Stimulated activated CD8-positive, alpha-beta memory T cell treated with anti-CD3 and anti-CD28 coated beads, Interleukin-15, amount 100 ng/mL, for 1 hour (primary cell): Measurements from ENCODE around the gene GYG2.
"Not testable (repeated sequence)": the region's sequence is repeated elsewhere in the genome, so short reads cannot be mapped to it uniquely, and the experiment has no call there.

ENCODE experiments used
- DNase-seq: peaks from one replicate; pipeline ENCODE4 v3.0.0-alpha.2; 2020; ENCODE audit warnings: low read depth

GYG2 gene

DNA sequence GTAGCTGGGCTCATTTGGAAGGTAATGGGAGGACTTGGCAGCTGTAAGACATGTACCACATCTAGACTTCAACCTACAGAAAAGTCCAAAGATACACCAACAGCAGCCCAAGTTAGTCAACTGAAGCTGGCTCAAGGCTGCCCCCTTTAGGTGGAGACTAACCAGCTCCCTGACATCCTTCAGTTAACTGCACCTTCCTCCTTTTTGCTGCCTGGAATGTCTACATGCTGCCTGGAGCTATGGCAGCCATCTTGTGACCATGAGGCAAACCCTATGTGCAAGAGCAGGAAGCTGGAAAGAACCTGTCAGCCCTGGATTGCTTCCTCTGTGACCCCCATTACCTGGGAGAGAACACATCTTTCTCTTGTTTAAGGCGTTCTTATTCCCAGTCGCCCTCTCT lies 74.6 kb downstream of the GYG2 start:
- no peak for DNase-seq

DNA sequence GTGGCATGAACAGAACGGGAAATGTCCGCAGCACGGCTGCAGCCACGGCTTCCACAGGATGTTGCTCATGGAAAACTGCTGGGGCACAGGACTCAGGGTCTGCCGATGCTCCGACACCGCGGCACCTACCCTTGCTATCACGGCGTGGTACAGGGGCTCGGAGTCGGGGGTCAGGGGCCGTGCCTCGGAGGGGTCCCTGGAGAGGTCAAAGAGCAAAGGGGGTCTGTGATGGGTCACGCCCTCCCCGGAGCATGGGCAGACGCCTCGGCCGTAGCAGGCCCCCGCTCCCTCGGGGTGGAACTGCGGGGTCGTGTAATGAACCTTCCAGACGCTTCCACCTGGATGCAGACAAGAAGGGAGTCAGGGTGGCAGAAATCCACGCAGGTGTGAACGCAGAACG lies 78.6 kb downstream of the GYG2 start:
- no peak for DNase-seq

DNA sequence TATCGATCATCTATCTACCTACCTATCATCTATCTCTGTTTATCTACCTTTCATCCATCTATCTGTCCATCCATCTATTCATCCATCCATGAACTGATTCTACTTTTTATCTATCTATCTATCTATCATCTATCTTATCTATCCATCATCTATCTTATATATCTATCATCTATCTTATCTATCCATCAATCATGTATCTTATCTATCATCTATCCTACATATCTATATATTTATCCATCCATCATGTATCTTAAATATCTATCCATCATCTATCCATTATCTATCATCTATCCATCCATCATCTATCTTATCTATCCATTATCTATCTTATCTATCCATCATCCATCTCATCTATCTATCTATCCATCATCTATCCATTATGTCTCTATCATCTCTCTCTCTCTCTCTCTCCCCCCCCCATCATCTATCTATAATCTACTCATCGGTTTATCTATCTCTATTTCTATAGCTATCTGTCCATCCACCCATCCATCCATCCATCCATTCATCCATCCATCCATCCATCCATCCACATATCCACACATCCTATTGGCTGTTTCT lies 79.5 kb downstream of the GYG2 start:
- no peak for DNase-seq

DNA sequence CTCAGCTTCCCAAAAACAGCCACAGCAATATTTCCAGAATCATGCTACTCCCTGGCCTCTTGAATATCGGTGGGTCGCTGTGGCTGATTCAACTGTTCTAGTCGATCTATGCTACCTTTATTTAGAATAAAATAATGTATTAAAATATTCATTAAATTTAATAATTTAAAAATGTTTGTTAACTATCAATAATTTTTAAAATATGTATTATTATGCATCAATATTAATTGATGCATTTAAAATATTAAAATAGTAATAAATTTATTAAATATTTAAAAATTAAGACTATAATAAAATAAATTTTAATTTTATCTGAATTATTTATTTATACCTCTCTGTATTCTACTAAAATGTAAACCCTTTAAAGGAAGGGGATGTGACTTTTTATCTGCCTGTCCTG lies 81.4 kb downstream of the GYG2 start:
- no peak for DNase-seq

DNA sequence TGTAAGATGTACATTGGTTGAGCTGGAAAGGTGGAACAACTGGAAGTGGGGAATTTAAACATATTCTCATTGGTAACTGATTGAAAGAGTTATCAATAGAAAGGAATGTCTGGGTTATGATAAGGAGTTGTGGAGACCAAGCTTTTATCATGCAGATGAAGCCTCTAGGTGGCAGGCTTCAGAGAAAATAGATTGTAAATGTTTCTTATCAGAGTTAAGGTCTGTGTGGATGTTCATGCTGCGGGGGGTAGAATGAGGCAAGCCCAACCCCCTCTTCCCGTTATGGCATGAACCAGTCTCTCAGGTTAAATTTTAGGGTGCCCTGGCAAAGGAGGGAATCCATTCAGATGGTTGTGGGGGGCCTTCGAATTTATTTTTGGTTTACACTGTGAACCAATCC lies 84.4 kb downstream of the GYG2 start:
- DNase-seq = no peak

DNA sequence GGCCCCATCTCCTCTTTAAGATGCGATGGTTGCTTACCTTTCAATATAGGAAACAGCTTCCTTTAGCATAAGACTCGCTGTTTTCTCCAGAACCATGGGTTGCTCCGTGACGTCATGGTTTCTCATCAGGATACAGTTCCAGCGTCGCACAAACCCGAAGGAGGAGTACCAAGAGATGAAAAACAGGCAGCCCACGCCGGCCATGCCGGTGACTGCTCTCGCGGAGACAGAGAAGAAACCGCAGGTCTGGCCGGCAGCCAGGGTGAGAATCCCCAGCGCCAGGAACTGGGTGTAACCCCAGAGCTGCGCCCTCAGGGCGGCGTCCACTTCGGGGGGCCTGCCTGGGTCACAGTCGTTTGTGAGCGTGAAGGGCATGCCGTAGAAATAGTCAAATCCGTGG lies 89.0 kb downstream of the GYG2 start:
- DNase-seq = no peak

DNA sequence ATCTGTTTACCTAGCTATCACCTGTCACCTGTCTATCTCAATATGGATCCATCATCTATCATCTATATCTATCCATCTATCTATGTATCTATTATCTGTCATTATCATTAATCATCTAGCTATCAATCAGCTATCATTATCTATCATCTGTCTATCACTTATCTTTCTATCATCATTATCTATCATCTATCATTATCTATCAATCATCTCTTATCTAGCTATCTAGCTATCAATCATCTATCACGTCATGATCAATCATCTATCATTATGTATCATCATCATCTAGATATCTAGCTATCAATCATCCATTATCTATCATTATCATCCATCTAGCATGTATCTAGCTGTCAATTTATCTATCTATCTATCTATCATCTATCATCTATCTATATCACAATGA lies 92.5 kb downstream of the GYG2 start:
- DNase-seq = no peak

DNA sequence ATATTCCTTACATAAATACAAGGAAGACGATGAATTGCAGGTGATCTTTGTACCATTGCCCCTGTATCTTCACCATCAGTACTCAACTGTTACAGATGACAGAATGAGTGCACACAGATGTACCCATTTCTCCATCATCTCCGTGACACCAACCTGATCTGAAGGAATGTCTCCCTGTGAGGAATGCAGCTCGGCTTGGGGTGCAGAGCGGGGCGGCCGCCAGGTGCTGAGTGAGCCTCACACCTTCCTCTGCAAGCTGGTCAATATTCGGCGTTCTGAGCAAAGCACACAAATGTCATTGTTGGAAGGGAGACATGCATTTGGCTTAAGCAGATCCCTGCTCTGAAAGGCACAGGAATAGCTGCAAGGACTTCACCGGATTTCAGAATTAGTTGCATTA lies 93.0 kb downstream of the GYG2 start:
- DNase-seq = no peak

DNA sequence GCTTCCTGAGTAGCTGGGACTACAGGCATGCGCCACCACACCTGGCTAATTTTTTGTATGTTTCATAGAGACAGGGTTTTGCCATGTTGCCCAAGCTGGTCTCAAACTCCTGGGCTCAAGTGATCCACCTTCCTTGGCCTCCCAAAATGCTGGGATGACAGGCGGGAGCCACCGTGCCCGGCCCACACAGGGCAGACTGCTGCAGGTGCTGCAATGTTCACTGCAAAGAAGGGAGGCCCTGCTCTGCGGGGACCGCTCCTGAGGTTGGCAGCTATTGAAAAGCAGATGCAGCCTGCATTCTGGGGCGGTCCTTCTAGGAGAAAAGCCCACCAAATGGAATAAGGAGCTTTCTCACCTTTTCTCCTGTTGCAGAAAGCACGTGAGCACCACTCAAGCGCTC lies 95.4 kb downstream of the GYG2 start:
- no peak for DNase-seq

DNA sequence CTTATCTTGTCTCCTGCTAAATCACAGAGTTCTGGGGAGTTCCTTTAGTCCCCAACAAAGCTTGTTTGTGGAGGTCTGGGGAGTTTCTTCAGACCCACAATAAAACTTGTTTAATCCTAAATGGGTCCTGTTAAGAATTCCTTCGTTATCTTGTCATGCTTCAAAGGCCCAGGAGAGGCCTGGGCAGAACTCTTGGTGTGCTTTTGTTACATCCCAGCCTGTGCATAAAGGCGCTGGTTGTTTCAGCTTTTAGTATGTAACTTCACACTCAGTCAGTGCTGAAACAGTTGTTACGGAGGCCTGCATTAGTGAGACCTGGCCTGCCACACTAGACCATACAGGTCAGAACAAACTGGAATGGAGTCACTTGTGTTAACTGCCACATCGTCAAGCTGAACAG lies 97.5 kb downstream of the GYG2 start:
- not testable (repeated sequence) for DNase-seq

DNA sequence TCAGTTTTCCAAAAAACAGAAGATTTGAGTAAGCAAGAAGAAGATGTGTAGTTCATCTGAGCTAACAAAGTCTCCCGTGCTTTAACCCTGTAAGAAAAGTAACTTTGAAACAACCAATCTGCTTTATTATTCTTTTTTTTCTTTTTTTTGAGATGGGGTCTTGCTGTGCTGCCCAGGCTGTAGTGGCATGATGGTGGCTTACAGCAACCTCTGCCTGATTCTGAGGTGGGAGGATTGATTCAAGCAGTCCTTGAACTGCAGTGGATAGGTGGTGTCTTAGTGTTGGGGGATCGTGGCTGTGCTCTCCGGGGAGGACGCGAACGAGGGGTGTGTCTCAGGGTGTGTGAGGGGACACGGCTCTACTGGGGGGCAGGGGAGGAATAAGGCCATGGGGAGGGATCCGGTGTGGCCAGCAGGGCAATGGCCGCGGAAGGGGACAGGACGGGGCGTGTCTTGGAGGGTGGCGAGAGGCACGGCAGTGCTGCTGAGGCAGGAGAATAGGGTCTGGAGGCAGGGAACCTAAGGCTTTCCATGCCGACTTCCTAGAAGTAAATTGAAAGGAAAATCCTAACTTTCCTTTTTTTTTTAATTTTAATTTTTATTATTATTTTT lies 98.0 kb downstream of the GYG2 start:
- no peak for DNase-seq

DNA sequence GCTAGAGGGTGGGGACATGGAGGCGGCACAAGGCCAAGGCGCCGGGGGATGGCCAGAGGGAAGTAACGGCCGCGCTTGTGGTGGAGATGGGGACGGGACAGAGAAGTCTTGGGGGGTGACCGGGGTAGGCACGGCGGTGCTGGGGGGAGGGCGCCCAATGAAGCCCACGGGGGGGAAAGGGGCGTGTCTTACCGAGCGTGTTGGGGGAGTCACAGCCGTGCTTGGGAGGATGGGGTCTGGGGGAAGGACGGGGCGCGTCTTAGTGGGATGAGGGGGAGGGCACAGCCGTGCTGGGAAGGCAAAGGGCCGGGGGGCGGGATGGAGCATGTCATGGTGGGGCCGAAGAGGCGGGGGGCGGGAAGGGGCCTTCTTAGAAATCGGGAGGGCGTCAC lies 99.5 kb downstream of the GYG2 start:
- no peak for DNase-seq

DNA sequence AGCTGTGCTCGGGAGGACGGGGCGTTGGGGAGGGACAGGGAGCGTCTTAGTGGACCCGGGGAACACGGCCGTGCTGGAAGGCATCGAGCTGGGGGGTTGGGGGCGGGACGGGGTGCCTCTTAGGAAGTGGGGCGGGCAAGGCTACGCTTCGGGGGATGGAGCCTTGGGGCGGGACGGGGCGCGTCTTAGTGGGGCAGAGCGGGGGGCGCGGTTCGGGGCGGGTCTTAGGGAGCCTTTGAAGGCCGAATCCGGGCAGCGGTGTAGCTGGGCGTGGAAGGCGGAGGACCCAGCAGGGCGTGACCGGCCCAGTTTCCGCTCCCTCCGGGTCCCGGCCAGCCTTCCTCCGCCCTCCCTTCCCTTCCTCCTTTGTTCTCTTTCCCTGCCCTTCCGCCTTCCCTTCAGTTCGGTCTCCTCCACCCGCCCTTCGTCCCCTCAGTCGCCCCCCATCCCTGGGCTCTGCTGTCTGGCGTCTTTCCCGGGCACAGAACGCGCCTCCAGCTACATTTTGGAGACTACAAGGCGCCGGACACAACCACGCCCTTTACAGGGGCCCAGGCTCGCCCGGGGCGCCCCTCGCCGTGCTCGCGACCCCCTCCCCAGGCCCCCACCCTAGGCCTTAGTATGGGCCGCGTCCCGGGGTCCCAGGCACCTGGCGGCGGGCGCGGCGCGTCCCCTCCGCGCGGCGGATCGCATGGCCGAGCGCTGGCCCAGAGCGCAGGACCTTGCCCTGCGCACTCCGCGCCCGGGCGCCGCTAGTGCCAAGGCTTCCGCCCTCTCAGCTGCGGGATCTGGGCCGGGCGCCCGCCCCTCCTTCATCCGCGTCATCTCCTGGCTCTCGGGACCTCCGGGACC lies 100.1 kb downstream of the GYG2 start, which contains the start of gene ARSD:
TSS of gene ARSD (minus strand) at position 757 of the 852 bp plus-strand sequence. CDS start at position 693, 64 bp downstream.
- peak; percentile 14 for DNase-seq

DNA sequence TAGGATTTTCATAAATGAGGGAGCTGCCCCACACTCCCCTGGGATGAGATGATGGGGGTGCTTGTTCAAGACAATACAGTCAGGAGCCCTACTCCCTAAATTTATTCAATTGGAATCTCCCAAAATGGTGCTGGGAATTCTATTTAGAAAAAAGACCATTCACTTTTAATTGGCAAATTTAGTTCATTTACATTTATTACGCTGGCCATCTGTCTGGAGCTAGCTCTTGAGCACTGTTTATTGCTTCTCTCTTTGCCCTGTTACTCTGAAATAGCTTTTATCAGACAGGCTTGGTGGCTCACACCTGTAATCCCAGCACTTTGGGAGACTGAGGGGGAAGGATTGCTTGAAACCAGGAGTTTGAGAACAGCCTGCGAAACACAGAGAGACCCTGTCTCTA lies 102.4 kb downstream of the GYG2 start:
- no peak for DNase-seq

DNA sequence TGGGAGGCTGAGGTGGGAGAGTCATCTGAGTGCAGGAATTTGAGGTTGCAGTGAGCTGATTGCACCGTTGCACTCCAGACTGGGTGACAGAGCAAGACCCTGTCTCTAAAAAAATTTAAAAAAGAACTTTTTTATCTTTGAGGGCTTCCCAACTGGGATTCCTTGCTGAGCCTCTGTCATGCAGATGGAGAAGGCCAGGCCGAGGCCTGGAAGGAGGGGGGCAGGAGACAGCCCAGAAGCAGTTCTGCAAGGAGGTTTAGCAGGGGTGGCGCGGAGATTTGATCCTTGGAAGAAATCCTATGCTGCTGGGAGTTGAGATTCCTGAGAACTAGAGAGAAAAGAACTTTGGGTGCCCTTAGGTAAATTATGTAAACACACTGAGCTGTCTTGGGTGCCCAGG lies 102.9 kb downstream of the GYG2 start:
- no peak for DNase-seq
